Thyroid gland (tissue), 4 donors: ENCODE results near the gene ACAP3. TPM values are rescaled to one million over a fixed set of nuclear protein-coding genes. Genes with fewer than 3 reads are reported as not detected.

Experiments
- DNase-seq, 2 donors: peaks; one replicate each; pipeline ENCODE4 v3.0.0-alpha.2; 2019
- H3K27ac ChIP-seq, 3 donors: fragments of 200-600 bp; sonication (generic); 1 replicate in 2 of 3; 2 replicates in 1 of 3; pipeline ENCODE4 v1.5.1; 2016 to 2019; ENCODE audit warnings: mild to moderate bottlenecking in 1 of 3, moderate library complexity in 1 of 3
- H3K27me3 ChIP-seq: fragments of 200-600 bp; sonication (generic); one replicate; pipeline ENCODE4 v1.5.1; 2019
- H3K36me3 ChIP-seq, 2 donors: fragments of 200-600 bp; sonication (generic); one replicate each; pipeline ENCODE4 v1.5.1; 2016 to 2019
- H3K4me1 ChIP-seq, 2 donors: fragments of 200-600 bp; sonication (generic); one replicate each; pipeline ENCODE4 v1.5.1; 2017 to 2019
- H3K4me3 ChIP-seq, 3 donors: fragments of 200-600 bp; sonication (generic); replicated peaks in 1 of 3; 1 replicate in 2 of 3; 2 replicates in 1 of 3; pipeline ENCODE4 v1.5.1; 2016; ENCODE audit warnings: mild to moderate bottlenecking in 1 of 3
- H3K9me3 ChIP-seq: fragments of 200-600 bp; sonication (generic); one replicate; pipeline ENCODE4 v1.5.1; 2017
- POLR2A ChIP-seq, 2 donors: fragments of 450-650 bp; IDR thresholded peaks; one replicate each; pipeline ENCODE4 v1.6.1; 2017; ENCODE audit warnings: antibody characterized with exemption in 2 of 2, mild to moderate bottlenecking in 2 of 2, moderate library complexity in 1 of 2
- WGBS, 2 donors: methylation state at CpG; one replicate each; pipeline ENCODE4 v1.1.5; 2017; 5-methylcytosine and 5-hydroxymethylcytosine counted together
- intact Hi-C: fragments of 100-400 bp; cut with DNase I; formaldehyde crosslinking; loops from one replicate; pipeline ENCODE4 v1.15.1; 2023
- total RNA-seq, 4 donors: library from RNA; depleted of rRNA; stranded (reverse); fragments of >200 nt; gene quantifications; one replicate each; pipeline ENCODE4 v1.2.3, GENCODE V29; 2016
- TF ChIP-seq, protein P1 (sequence below), 6 experiments: fragments of 200-600 bp in 3 of 6; fragments of 450-650 bp in 3 of 6; sonication (generic) in 3 of 6; IDR thresholded peaks; one replicate each; pipeline ENCODE4 v1.5.1; 2016 to 2019; ENCODE audit warnings: antibody characterized with exemption in 6 of 6, mild to moderate bottlenecking in 2 of 6, inconsistent platforms in 1 of 6, moderate library complexity in 1 of 6

ACAP3 gene
- total RNA-seq, 4 donors from 2014 or later = 31.6 to 51.2 (median 42.1) TPM

DNA sequence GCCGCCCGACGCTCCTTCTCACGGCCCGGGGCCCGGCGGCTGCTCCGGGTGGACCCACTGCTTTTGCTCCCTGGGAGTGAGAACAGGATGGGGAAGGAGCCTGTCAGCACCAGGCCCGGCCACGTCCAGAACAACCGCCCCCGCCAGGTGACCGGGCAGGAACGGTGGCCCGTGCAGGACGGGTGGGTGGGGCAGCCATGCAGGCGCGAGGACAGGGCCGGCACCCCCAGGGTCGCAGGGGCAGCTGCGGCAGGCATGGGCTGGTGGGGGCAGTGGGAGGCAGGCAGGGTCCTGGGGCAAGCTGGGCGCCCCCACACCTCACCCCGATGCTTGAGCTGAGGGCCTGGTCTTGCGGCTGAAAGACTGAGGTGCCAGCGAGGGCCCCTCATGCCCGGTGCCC lies 28.7 kb upstream of the ACAP3 start:
- Histone ChIP-seq H3K27me3 (no peaks in the 10 kb centered on the region), H3K4me3 (no peak overlapping the region), H3K4me1 (no peaks in the 10 kb centered on the region), H3K36me3 (peaks cover 10 to 40% of the 10 kb centered on the region in 2 donors), H3K27ac (no peak overlapping the region), H3K9me3 (no peaks in the 10 kb centered on the region)
- 97 to 98% methylated on average over 21 to 24 of the region's 26 CpGs for WGBS, 2 donors
- intact Hi-C loops = no loop called here
- TF ChIP-seq, protein P1, sequence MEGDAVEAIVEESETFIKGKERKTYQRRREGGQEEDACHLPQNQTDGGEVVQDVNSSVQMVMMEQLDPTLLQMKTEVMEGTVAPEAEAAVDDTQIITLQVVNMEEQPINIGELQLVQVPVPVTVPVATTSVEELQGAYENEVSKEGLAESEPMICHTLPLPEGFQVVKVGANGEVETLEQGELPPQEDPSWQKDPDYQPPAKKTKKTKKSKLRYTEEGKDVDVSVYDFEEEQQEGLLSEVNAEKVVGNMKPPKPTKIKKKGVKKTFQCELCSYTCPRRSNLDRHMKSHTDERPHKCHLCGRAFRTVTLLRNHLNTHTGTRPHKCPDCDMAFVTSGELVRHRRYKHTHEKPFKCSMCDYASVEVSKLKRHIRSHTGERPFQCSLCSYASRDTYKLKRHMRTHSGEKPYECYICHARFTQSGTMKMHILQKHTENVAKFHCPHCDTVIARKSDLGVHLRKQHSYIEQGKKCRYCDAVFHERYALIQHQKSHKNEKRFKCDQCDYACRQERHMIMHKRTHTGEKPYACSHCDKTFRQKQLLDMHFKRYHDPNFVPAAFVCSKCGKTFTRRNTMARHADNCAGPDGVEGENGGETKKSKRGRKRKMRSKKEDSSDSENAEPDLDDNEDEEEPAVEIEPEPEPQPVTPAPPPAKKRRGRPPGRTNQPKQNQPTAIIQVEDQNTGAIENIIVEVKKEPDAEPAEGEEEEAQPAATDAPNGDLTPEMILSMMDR (IDR thresholded peaks at IDR 0.05) = no peak
- no peak for TF ChIP-seq POLR2A (IDR thresholded peaks at IDR 0.05)
- no peak for DNase-seq

DNA sequence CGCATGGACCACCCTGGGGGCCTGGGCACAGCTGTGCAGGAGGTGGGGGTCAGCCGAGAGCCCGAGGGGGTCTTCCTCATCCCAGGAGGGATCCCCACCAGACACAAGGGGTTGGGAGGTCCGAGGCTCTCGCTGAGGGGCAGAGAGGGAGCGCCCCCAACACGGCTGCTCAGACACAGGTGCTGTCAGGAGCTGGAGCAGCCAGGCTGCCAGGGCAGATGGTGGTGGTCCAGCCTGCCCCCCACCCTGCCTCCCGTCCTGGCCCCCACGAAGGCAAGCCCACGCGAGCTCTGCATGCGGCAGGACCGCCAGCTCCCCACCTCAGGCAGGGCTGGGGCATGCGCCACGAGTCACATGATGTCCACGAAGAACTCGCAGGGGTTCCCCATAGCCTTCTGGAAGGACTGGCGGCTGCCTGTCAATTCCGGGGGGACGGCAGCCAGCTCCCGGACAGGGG lies 28.1 kb upstream of the ACAP3 start:
- H3K27me3 ChIP-seq = no peaks in the 10 kb centered on the region
- WGBS, 2 donors = 93 to 96% methylated on average over 8 to 9 of the region's 21 CpGs
- no peak overlapping the region for H3K27ac ChIP-seq
- no peak for DNase-seq
- intact Hi-C loops = no loop called here
- peaks cover 0 to 3% of the 10 kb centered on the region in 2 donors for H3K4me1 ChIP-seq
- TF ChIP-seq, protein P1 (IDR thresholded peaks at IDR 0.05) = no peak
- no peak overlapping the region for H3K4me3 ChIP-seq
- H3K36me3 ChIP-seq = peaks cover 10 to 35% of the 10 kb centered on the region in 2 donors
- H3K9me3 ChIP-seq = no peaks in the 10 kb centered on the region

DNA sequence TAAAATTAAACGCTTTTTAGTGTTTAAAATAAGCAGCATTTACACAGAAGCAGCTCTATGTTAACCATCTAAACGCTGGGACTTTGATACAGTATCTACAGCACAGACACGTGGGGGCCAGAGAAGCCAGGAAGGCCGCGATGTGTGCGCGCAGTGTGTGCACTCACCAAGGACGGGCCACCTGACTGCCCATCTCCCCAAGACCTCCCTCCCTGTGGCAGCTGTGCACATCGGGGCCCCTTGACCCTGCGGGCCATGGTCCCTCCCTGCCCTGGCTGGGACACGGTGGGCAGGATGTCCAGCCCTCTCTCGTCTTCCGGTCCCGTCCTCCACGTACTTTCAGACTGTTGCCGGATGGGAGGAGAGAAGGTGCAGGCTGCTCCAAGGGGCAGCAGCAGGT lies 27.6 kb upstream of the ACAP3 start:
- peaks cover 10 to 35% of the 10 kb centered on the region in 2 donors for H3K36me3 ChIP-seq
- intact Hi-C loops = no loop called here
- H3K4me1 ChIP-seq = peaks cover 0 to 8% of the 10 kb centered on the region in 2 donors

DNA sequence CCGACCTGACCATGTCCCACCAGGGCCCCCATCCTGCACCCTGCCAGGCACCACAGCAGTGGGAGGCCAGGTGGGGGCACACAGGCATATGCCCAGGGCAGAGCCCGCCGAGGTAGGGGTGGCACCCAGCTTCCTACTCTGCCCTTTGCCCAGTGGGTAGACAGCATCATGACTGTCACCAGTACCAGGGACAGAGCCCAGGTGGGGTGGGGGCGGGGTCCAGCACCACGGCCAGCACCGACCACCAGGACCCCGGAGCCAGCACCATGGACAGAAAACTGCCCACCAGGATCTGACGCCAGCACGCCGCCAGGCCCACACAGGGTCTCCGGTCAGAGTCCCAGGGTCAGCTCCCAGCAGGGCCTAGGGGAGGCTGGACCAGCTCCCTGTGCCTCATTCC lies 27.1 kb upstream of the ACAP3 start:
- peaks cover 0 to 8% of the 10 kb centered on the region in 2 donors for H3K4me1 ChIP-seq
- H3K4me3 ChIP-seq = no peak overlapping the region
- H3K27ac ChIP-seq = no peak overlapping the region
- no peak for DNase-seq
- H3K9me3 ChIP-seq = no peaks in the 10 kb centered on the region
- H3K27me3 ChIP-seq = no peaks in the 10 kb centered on the region
- intact Hi-C loops = no loop called here
- H3K36me3 ChIP-seq = peaks cover 10 to 30% of the 10 kb centered on the region in 2 donors
- WGBS, 2 donors = 73 to 81% methylated on average over 7 to 8 of the region's 11 CpGs
- TF ChIP-seq, protein P1 (IDR thresholded peaks at IDR 0.05) = no peak
- no peak for TF ChIP-seq POLR2A (IDR thresholded peaks at IDR 0.05)

More for the DNA sequence above, 27.6 kb upstream of the ACAP3 start:
- no peaks in the 10 kb centered on the region for H3K9me3 ChIP-seq
- no peak overlapping the region for H3K27ac ChIP-seq
- DNase-seq = no peak
- H3K4me3 ChIP-seq = no peak overlapping the region
- no peaks in the 10 kb centered on the region for H3K27me3 ChIP-seq
- no peak for TF ChIP-seq POLR2A (IDR thresholded peaks at IDR 0.05)
- TF ChIP-seq, protein P1 (IDR thresholded peaks at IDR 0.05) = no peak
- WGBS, 2 donors = 79 to 86% methylated on average over 16 of the region's 16 CpGs

DNA sequence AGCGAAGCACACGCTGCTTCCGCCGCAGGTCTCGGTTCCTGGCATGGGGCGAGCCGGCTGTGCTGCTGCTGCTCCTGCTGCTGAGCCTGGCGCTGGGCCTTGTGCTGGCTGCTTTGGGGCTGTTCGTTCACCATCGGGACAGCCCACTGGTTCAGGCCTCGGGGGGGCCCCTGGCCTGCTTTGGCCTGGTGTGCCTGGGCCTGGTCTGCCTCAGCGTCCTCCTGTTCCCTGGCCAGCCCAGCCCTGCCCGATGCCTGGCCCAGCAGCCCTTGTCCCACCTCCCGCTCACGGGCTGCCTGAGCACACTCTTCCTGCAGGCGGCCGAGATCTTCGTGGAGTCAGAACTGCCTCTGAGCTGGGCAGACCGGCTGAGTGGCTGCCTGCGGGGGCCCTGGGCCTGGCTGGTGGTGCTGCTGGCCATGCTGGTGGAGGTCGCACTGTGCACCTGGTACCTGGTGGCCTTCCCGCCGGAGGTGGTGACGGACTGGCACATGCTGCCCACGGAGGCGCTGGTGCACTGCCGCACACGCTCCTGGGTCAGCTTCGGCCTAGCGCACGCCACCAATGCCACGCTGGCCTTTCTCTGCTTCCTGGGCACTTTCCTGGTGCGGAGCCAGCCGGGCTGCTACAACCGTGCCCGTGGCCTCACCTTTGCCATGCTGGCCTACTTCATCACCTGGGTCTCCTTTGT lies 26.0 kb upstream of the ACAP3 start:
- no peaks in the 10 kb centered on the region for H3K9me3 ChIP-seq

More for the DNA sequence above, 26.0 kb upstream of the ACAP3 start:
- no peak for TF ChIP-seq POLR2A (IDR thresholded peaks at IDR 0.05)
- TF ChIP-seq, protein P1 (IDR thresholded peaks at IDR 0.05) = no peak
- Histone ChIP-seq H3K36me3 (peaks cover 10 to 19% of the 10 kb centered on the region in 2 donors), H3K27me3 (no peaks in the 10 kb centered on the region), H3K27ac (no peak overlapping the region), H3K4me1 (peaks cover 0 to 8% of the 10 kb centered on the region in 2 donors), H3K4me3 (no peak overlapping the region)
- no peak for DNase-seq
- 93 to 96% methylated on average over 14 of the region's 36 CpGs for WGBS, 2 donors
- intact Hi-C loops = no loop called here
